ENCODE data around the gene PPFIA1. TPM values are rescaled to one million over a fixed set of nuclear protein-coding genes. Genes with fewer than 3 reads are reported as not detected.
A peak's percentile ranks its signal among the peaks of the same experiment; 100 is the strongest.
"Not testable (repeated sequence)": the region's sequence is repeated elsewhere in the genome, so short reads cannot be mapped to it uniquely, and the experiment has no call there.

PPFIA1 gene
- total RNA-seq, 6 experiments from 2014 or later = 29.4 to 40.0 (median 32.7) TPM

DNA sequence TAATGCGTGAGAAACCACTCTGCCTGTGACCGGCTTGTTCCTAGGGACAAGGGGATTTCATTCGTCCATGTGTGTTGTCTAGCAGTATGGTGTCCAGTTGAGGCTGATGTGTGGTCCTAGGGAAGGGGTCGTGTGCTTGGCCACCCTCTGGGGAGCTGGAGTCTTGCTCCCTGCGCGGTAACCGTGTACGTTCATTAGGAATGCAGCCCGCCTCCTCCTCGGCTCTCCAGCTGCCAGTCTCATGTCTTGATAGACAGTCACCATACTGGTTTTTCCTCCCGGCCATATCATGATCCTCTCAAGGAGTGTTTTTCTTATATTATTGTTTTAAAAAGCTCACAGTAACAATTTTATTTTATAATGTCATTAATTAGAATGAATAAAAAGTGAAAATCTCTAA lies 133.8 kb downstream of the PPFIA1 start:
- peaks cover 23% of the 10 kb centered on the region for H3K4me1 Mint-ChIP-seq (ENCODE audit: low read depth)
- H3K27ac Mint-ChIP-seq = no peak overlapping the region

DNA sequence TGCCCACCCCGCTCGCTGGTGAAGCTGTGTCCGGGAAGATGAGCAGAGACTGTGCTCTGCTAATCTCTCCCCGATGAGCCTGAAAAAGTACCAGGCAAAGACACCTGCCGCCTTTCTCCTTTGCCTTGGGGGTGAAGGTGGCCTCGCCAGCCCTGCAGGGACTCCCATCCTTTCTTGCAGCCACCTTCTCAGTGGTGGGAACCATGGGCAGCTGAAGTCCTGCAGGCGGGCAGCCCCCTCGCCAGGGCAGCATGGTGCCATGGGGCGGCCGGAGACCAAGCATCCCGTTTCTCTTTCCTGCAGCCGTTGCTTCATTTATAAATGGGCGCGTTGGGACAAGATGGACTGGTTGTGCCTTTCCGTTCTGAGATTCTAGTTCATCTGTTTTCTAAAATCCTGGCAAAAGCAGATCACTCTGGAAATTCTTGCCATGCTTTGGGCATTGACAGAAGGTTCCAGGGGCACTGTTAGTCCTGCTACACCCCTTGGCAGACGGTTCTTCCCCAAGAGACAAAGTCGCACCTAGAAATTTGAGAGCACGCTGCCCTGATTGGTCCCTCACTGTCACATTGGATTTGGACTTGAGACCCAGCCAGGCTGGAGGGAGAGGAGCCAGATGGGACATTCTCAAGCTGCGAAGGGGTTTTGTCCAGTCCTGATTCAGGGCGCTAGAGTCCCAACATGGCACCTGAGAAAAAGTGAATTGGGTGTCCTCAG lies 135.3 kb downstream of the PPFIA1 start:
- Mint-ChIP-seq H3K4me3 (no peak overlapping the region), H3K27ac (no peak overlapping the region), H3K36me3 (ENCODE audit: low read depth) (peaks cover 40% of the 10 kb centered on the region)

More for the DNA sequence above, 133.8 kb downstream of the PPFIA1 start:
- peaks cover 33% of the 10 kb centered on the region for H3K36me3 Mint-ChIP-seq (ENCODE audit: low read depth)
- 0 out of 2 replicates have a peak, but pooled peaks cover 2% of the 10 kb centered on the region for H3K27me3 Mint-ChIP-seq (ENCODE audit: insufficient read depth)
- no peak for DNase-seq
- TF ChIP-seq CTCF (IDR thresholded peaks at IDR 0.05) = no peak
- no peaks in the 10 kb centered on the region for H3K9me3 Mint-ChIP-seq
- H3K4me3 Mint-ChIP-seq = no peak overlapping the region

DNA sequence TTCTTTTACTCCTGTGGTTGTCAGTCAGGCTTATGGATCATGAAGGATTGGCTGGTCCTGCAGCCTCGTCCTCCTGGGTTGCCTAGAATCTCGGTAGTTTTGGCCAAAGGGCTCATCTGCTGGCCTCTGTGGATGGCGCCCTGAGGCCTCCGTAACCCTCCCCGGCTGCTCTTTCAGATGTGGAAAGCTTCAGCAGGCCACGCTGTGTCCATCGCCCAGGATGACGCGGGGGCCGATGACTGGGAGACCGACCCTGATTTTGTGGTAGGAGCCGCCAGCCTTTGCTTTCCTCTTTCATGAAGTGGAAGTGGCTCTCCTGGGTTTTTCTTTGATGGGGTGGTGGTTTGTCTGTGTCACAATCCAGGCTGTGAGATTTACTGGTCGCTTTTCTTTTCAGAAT lies 136.6 kb downstream of the PPFIA1 start:
- TF ChIP-seq CTCF (IDR thresholded peaks at IDR 0.05) = no peak
- Mint-ChIP-seq H3K27me3 (ENCODE audit: insufficient read depth) (peaks cover 2% of the 10 kb centered on the region; the same call in 1 of the 2 replicates), H3K27ac (no peak overlapping the region), H3K4me3 (no peak overlapping the region), H3K4me1 (ENCODE audit: low read depth) (peaks cover 8% of the 10 kb centered on the region), H3K9me3 (no peaks in the 10 kb centered on the region), H3K36me3 (ENCODE audit: low read depth) (peaks cover 48% of the 10 kb centered on the region)
- DNase-seq = no peak

More for the DNA sequence above, 135.3 kb downstream of the PPFIA1 start:
- TF ChIP-seq CTCF (IDR thresholded peaks at IDR 0.05) = no peak
- Mint-ChIP-seq H3K9me3 (no peaks in the 10 kb centered on the region), H3K27me3 (ENCODE audit: insufficient read depth) (peaks cover 3% of the 10 kb centered on the region; the same call in 1 of the 2 replicates), H3K4me1 (ENCODE audit: low read depth) (peaks cover 12% of the 10 kb centered on the region)
- DNase-seq = no peak

DNA sequence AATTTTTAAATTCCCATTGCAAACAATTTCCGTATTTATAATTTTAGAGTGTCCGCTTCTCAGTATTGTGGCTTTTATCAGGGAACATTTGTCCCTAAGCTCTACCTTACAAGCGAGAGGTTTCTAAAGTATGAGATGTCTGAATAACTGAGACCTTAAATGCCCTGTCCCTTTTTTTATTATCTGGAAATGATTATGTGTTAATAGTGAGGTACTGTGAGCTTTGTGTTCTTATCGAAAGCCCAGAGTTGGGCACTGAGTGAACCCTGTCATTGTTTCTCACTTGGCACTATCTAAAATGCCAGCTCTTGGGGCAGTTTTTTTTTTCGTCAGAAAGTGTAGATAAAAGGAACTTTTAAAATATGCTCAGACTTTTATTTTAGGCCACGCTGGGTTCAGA lies 137.3 kb downstream of the PPFIA1 start:
- peaks cover 46% of the 10 kb centered on the region for H3K36me3 Mint-ChIP-seq (ENCODE audit: low read depth)
- no peaks in the 10 kb centered on the region for H3K9me3 Mint-ChIP-seq
- H3K27me3 Mint-ChIP-seq (ENCODE audit: insufficient read depth) = peaks cover 2% of the 10 kb centered on the region; the same call in 1 of the 2 replicates
- H3K4me3 Mint-ChIP-seq = no peak overlapping the region
- no peak overlapping the region for H3K27ac Mint-ChIP-seq
- TF ChIP-seq CTCF (IDR thresholded peaks at IDR 0.05) = no peak
- DNase-seq = no peak
- H3K4me1 Mint-ChIP-seq (ENCODE audit: low read depth) = peaks cover 1% of the 10 kb centered on the region

GRCh38 chr11:70408326-70408725 lies 137.8 kb downstream of the PPFIA1 start:
- H3K36me3 Mint-ChIP-seq (ENCODE audit: low read depth) = peaks cover 51% of the 10 kb centered on the region
- not testable (repeated sequence) for DNase-seq; H3K4me1 Mint-ChIP-seq (ENCODE audit: low read depth); H3K27ac Mint-ChIP-seq; H3K4me3 Mint-ChIP-seq; H3K27me3 Mint-ChIP-seq (ENCODE audit: insufficient read depth); H3K9me3 Mint-ChIP-seq

DNA sequence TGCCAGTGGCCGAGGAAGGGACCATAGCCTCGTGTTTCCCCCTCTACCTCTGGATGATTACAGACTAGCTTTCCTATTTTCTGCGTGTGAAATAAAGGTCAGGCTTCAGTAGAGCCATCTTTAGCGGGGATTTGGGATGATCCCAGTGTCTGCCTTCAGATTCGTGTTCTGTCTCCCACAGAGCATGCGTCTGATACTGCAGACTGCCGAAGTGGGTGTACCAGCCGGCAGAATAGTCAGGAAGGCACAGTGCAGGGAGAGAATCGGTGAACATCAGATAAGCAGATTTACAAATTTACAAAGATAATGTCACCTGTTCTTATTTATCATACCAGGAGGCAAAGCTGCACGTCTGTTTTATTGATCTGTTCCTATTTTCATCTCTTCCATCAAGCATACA lies 138.9 kb downstream of the PPFIA1 start:
- Mint-ChIP-seq H3K4me1 (ENCODE audit: low read depth) (peaks cover 2% of the 10 kb centered on the region), H3K36me3 (ENCODE audit: low read depth) (peaks cover 51% of the 10 kb centered on the region), H3K4me3 (no peak overlapping the region), H3K27ac (peak overlapping the region; percentile 38; the same call in 1 of the 2 replicates), H3K9me3 (no peaks in the 10 kb centered on the region), H3K27me3 (ENCODE audit: insufficient read depth) (peaks cover 2% of the 10 kb centered on the region; the same call in 1 of the 2 replicates)
- TF ChIP-seq CTCF (IDR thresholded peaks at IDR 0.05) = no peak
- DNase-seq = no peak
